Stimulated activated CD4-positive, alpha-beta T cell treated with anti-CD3 and anti-CD28 coated beads, TNF-alpha, amount 100 ng/mL, for 1 hour (primary cell): Measurements from ENCODE around the gene SLC12A3.
"Not testable (repeated sequence)": the region's sequence is repeated elsewhere in the genome, so short reads cannot be mapped to it uniquely, and the experiment has no call there.

Source experiments
- DNase-seq, 3 donors: peaks; one replicate each; pipeline ENCODE4 v3.0.0-alpha.2; 2020; ENCODE audit warnings: low read depth in 3 of 3, low spot score in 1 of 3

Gene SLC12A3

DNA sequence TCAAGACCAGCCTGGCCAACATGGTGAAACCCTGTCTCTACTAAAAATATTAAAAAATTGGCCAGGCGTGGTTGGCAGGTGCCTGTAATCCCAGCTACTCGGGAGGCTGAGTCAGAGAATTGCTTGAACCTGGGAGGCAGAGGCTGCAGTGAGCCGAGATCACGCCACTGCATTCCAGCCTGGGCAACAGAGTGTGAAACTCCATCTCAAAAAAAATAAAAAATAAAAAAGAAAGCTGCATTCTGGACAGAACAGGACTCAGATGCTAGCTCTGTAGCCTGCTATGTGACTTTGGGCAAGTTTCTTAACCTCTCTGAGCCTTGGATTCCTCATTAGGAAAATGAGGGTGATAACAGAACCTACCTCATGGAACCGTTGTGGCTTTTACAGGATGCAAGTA lies 3.8 kb downstream of the SLC12A3 start:
- DNase-seq, result not testable (repeated sequence)

DNA sequence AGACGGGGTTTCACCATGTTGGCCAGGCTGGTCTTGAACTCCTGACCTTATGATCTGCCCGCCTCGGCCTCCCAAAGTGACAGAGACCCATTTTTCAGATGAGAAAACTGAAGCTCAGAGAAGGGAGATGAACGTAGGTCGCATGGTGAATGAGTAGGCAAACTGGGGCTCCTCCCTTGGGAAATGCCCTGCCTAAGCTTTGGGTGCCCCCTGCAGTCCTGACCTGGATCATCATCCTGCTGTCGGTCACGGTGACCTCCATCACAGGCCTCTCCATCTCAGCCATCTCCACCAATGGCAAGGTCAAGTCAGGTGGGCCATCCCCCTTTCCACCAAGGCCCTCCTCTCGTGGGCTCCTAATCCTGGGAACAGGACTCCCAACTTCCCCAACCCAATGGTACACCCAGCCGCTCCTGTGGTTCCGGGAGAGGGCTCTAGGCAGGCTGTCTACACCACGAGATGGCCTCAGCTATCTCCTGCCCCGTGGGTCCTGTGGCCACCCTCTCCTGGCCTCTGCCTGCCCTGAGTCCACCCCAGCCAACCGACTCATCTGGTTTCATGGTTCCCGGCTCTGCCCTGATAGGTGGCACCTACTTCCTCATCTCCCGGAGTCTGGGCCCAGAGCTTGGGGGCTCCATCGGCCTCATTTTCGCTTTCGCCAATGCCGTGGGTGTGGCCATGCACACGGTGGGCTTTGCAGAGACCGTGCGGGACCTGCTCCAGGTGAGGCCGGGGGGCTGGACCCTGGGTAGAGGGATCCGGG lies 4.7 kb downstream of the SLC12A3 start:
- DNase-seq, result no peak

DNA sequence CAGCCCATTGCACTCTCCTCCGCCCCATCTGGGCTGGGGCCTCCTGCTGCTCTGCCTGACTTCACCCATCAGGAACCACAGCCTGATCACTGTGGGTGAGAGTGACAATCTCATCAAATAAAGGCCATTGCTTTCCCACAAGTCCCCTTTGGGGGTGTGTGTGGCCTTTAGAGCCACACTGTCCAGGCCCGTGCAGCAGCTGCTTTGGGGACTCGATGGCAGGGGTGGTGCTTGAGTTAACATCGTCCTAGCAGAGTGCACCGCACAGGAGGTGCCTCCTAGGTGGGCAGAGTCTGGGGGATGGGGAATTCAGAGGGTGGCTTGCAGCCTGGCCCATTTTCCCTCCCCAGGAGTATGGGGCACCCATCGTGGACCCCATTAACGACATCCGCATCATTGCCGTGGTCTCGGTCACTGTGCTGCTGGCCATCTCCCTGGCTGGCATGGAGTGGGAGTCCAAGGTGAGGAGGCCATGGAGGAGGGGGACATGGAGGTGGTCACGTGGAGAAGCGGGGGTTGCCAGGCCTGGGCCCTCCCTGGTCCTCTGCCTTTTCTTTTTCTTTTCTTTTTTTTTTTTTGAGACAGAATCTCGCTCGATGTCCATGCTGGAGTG lies 5.4 kb downstream of the SLC12A3 start:
- no peak for DNase-seq

DNA sequence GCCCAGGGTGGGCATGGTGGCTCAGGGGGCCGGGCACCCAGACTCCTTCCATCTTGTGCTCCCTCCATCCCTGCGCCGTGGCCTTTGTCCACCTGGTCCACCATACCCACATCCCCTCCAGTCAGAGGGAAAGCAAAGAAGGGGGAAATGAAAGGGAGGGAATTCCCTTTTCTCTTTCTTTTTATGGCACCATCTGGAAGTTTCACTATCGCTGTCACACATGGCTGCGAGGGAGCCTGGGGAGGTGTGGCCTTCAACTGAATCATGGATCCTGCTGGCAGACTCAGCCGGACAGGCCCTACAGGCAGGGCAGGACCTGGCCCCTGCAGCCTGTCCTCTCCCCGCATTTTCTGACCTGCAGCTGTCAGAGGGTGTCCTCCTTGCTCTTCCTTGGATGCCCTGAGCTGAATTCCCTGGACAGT lies 6.2 kb downstream of the SLC12A3 start:
- DNase-seq, result no peak

DNA sequence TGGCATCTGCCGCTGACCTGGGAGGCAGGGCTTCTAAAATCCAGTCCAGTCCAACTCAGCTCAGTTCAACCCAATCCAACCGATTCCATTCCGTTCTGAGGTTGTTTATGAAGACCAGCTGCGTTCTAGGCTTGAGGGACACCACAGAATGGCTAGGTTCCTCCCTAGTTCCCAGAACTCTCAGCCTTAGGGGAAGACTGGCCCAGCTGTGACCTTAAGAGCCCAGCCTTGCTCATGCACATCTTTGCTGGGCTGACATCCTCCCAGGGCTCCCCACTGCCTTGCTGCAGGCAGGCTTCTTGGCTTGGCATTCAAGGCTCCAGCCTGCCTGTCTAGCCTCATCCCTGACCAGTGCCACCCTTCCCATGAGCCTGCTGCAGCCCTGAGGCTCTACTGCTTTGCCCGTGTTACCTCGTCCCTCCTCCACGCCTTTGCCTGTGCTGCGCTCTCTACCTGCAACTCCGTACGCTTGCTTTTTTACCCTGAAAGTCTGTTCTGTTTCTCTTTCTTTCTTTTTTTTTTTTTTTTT lies 7.9 kb downstream of the SLC12A3 start:
- no peak for DNase-seq

DNA sequence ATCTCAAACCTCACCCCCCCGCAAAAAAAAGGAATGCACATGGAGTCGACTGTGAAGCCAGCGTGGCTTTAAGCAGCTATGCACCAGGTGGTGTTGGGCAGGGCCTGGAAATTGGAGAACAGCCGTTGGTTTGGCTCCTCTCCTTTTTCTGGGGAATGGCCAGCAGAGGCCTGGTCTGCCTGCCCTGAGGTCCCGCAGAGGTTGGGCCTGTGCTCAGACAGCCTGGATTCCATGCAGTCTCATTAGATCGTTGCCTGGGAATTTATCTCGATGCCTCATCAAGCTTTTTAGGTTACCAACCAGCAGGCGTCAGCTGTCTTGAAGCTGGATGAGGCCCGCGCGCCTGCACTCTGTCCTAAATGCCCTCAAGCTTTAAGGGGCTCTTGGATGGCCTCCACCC lies 9.8 kb downstream of the SLC12A3 start:
- DNase-seq, result no peak

DNA sequence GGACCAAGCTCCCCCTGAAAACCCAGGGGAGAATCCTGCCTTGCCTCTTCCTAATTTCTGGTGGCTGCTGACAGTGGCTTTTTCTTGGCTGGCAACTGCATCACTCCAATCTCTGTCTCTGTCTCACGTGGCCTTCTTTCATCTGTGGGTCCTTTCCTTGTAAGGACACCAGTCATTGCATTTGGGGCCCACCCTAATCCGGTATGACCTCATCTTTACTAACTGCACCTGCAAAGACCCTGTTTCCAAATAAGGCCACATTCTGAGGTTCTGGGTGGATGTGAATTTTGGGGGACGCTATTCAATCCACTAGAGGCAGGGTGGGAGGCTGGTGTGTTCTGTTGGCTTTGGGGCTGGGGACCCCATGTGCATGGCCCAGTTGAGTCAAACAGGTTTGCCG lies 11.0 kb downstream of the SLC12A3 start:
- no peak for DNase-seq

DNA sequence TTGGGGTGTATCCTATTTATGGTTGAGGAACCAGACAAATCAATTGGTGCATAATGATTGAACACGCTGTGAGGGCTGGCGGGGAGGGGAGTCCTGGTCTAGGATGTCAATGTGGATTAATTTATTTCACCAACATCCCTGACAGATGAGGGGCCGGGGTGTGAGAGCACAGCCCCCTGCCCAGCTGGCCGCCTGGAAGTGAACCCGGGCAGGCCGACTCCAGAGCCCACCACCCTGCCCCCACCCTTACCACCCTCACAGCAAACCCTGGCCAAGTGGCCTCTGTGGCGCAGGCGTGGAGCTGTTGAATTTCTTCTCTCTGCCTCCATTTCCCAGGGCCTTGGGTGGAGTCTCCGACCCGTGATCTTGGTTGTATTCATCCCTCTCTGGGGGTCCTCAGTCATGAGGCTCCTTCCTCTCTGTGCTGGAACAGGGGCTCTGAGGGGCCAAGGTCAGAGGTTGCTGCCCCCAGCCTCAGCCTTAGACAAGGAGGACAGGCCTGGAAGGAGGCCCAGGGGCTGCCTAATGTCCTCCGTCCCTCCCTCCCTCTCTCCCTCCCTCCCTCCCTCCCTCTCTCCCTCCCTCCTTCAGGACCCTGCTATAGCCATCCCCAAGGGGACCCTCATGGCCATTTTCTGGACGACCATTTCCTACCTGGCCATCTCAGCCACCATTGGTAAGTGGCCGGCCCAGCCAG lies 12.6 kb downstream of the SLC12A3 start:
- no peak for DNase-seq

DNA sequence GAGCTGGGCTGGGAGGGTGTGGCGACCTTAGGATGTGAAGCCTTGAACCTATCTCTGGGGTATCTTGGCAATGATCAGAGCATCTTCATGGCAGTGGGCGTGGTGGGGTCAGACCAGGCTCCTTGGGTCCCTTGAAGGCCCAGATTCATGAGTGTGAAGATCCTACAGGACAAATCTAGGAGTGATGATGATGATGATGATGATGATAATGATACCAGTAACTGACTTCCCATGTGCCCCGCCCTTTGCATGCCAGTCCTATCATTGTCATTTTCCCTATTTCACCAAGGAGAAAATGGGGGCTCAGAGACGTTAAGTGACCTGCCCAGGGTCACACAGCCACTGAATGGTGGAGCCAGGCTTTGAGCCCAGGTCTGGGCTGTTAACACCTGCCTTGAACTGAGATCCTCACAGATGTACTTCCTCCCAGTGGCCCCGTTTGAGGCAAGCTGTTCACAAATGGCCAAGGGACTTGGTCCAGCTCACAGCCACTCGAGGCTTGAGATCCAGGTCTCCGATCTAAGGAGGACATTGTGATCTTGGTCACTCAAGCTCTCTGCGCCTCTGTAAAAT lies 13.4 kb downstream of the SLC12A3 start:
- no peak for DNase-seq

DNA sequence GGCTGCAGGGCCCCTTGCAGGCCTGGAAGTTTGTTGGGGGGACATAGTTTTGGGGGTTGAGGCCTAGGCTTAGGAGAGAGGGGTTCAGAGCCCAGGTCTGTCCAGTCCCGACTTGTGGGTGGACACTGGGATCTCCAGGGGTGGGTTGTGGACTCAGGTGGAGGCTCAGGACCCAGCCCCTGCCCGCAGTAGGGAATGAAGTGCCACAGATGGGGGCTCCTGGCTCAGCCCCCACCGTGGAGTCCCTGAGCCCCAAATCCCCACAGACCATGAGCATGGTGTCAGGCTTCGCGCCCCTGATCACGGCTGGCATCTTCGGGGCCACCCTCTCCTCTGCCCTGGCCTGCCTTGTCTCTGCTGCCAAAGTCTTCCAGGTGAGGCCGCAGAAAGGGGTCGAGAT lies 14.3 kb downstream of the SLC12A3 start:
- no peak for DNase-seq

DNA sequence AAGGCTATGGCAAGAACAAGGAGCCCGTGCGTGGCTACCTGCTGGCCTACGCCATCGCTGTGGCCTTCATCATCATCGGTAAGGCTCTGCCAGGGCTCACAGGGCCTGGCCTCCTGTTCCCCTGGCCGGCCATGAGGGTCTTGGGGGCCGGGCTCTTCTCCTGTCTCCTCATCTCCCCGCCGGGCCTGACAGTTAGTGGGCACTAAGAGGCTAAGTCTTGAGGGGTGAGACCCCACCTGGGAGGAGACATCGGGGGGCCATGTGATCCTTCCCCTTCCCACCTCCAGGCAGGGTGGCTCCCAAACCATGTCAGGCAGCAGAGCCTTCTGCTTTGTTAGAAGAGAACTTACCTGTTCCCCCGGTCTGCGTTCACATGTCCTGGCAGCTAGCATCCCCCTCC lies 15.2 kb downstream of the SLC12A3 start:
- DNase-seq, result no peak

DNA sequence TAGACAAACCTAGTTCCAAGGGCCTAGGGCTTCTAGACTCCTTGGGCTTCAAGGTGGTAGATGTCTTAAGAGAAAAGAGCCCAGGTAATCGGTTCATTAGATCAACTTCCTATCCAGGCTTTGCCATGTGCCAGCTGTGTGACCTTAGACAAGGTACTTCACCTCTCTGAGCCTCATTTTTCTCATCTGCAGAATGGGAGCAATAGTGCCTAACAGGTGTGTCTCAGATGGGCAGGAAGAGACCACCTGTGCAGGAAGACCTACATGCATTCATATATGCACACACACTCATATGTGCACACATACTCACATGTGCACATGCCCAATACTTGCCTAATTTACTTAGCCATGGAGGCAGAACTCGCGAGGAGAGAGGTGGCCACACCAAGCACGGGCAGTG lies 15.7 kb downstream of the SLC12A3 start:
- no peak for DNase-seq

DNA sequence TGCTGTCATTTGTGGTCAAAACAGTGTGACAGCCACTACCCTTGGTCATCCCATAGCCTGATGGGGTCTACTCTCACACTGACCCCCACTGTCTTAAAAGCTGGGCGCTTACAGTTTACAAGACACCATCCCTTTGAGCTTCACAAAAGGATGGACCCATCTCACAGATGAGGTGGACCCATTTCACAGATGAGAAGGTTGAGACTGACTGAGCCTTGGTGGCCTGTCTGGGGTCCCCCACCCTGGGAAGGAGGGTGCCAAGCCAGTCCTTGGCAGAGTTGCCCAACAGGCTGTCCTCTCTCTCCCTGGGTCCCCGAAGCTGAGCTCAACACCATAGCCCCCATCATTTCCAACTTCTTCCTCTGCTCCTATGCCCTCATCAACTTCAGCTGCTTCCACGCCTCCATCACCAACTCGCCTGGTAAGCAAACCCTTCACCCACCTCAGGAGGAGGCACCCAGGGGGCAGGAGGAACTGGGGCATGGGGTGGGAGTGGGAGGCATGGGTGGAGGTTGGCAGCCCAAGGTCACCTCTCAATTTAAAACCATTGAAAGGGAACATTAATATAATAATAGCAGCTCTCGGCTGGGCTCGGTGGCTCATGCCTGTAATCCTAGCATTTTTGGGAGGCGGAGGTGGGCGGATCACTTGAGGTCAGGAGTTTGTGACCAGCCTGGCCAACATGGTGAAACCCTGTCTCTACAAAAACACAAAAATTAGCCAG lies 17.2 kb downstream of the SLC12A3 start:
- DNase-seq, result no peak

DNA sequence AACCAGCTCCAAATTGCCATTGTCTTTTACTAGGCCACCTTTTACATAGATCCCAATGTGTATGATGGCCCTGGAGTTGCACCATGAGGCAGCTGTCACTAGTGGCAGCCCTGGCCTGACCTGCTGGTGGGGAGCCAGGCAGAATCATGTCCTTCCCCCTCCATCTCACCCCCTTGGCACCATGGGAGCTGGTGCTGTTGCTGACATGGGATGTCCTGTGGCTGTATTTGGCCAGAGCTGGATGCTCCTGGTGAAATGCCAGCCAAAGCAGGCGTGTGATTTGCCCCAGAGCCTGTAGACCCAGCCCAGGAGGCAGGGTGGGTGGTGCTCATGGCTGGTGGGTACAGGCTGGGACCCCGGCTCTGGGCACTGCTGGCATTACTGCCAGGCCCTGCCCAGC lies 18.6 kb downstream of the SLC12A3 start:
- no peak for DNase-seq

DNA sequence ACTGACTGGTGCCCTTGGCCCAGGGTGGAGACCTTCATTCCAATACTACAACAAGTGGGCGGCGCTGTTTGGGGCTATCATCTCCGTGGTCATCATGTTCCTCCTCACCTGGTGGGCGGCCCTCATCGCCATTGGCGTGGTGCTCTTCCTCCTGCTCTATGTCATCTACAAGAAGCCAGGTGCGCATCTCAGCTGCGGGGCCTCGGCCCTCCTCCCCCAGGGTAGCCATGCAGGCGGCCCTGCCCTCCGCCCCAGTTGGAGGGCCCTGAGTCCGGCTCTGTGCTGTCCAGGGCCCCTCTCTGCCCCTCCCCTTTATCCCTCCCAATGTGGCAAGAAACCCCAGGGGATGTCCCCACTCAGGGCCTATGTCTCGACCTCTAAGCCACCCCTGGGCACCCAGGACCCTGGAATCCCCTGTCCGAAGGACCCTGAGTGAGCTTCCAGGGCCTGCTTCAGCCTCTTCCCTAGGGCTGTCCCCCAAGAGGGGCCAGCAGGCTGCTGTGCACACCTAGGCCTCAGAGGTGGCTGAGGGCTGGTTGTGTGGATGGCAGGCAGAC lies 19.1 kb downstream of the SLC12A3 start:
- DNase-seq, result no peak

DNA sequence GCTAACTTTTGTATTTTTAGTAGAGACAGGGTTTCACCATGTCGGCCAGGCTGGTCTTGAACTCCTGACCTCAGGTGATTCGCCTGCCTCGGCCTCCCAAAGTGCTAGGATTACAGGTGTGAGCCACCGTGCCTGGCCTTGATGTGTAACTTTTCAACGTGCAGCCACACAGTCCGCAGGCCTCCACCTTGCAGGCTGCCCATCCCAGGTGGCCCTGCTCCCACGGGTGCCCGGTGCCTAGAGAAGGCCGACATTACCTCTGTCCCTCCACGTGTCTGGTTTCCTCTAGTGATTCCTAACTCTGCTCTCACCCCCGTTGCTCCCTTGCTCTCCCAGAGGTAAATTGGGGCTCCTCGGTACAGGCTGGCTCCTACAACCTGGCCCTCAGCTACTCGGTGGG lies 19.9 kb downstream of the SLC12A3 start:
- DNase-seq, result not testable (repeated sequence)

DNA sequence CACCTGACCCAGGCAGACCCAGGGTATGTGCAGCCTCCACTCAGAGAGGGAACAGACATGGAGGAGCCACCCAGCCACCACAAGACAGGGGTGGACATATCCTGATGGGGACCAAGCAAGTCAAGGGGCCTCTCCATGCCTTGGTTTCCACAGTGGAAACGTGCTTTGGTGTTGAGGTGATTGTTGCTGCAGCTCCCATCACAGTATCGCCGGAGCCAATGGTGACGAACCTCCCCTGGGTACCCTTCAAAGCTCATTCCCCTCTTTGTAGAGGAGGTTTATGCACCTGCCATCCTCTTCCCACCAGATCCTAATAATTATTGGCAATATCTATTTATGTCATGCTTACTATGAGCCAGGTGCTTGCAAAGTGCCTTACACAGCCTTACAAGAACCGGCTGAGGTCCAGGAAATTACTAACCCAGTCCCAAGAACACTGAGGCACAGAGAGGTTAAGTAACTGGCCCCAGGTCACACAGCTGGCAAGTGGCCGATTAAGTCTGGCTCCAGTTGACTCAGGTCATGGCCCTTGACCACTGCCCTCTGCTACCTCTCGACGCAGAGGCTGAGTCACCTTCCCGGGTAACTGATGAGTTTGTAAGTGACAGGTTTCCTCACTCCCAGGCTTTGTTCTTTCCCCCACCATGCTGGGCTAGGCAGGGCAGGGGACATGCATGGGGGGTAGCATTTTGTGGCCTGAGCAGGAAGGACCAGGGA lies 20.6 kb downstream of the SLC12A3 start:
- no peak for DNase-seq

DNA sequence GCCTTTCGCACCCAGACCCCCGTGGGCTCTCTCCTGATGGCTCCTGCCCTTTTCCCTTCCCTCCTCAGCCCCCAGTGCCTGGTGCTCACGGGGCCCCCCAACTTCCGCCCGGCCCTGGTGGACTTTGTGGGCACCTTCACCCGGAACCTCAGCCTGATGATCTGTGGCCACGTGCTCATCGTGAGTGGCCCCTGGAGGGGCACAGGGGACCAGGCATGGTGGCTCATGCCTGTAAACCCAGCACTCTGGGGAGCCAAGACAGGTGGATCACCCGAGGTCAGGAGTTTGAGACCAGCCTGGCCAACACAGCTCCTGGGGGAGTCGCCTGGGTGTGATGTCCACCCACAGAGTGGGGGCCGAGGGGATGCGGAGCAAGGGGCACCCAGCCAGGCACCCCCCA lies 21.3 kb downstream of the SLC12A3 start:
- no peak for DNase-seq

DNA sequence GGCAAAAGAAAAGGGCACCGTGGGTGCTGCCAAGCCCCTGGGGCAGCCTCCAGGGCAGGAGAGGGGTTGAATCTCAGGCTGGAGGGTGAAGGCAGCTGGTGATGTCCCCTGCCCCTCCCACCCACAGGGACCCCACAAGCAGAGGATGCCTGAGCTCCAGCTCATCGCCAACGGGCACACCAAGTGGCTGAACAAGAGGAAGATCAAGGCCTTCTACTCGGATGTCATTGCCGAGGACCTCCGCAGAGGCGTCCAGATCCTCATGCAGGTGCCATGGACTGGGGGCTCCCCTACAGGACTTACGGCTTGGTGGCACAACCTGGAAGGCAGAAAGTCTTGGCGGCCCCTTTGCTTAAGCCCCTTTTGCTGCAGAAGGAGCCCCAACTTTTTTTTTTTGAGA lies 21.8 kb downstream of the SLC12A3 start:
- DNase-seq, result no peak

DNA sequence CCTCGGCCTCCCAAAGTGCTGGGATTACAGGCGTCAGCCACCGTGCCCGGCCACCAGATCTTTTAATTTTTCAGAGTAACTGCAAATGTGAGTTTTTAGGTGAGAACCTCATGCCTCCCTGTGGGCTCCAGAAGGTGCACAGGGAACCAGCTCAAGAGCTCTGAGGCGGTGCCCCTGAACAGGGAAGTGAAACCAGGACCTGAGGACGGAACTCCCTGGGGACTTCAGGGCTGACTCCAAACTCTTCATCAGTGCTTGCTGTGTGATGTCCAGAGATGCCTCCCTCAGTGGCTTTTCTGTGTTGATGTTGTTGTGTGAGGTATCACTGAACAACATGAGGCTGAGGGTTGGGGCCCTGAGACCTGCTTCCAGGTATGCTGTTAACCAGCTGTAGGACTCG lies 23.8 kb downstream of the SLC12A3 start:
- DNase-seq, result no peak
